Muscle layer of duodenum (tissue), 2 donors: ENCODE results near the gene CYP4F2.
"Not testable (repeated sequence)": the region's sequence is repeated elsewhere in the genome, so short reads cannot be mapped to it uniquely, and the experiment has no call there.

Experiments used
- H3K27ac ChIP-seq: one replicate; pipeline ENCODE4 v1.7.0; 2013; ENCODE audit warnings: mild to moderate bottlenecking, low read length
- H3K27me3 ChIP-seq: one replicate; pipeline ENCODE4 v1.7.0; 2013; ENCODE audit warnings: low read depth, mild to moderate bottlenecking, control low read depth, low read length
- H3K36me3 ChIP-seq, 2 donors: one replicate each; pipeline ENCODE4 v1.7.0; 2013; ENCODE audit warnings: low read length in 2 of 2, control low read depth in 1 of 2, mild to moderate bottlenecking in 1 of 2; ENCODE audit not compliant: insufficient read depth in 2 of 2, control insufficient read depth in 1 of 2
- H3K4me1 ChIP-seq, 2 donors: one replicate each; pipeline ENCODE4 v1.7.0; 2013; ENCODE audit warnings: low read length in 2 of 2, mild to moderate bottlenecking in 2 of 2, control low read depth in 1 of 2, moderate library complexity in 1 of 2; ENCODE audit not compliant: insufficient read depth in 2 of 2, control insufficient read depth in 1 of 2
- H3K4me3 ChIP-seq, 2 donors: one replicate each; pipeline ENCODE4 v1.7.0; 2013; ENCODE audit warnings: low read length in 2 of 2, low read depth in 1 of 2, mild to moderate bottlenecking in 1 of 2
- H3K9me3 ChIP-seq, 2 donors: one replicate each; pipeline ENCODE4 v1.7.0; 2013; ENCODE audit warnings: low read length in 2 of 2, control low read depth in 1 of 2, mild to moderate bottlenecking in 1 of 2; ENCODE audit not compliant: control insufficient read depth in 1 of 2
- donor health status: healthy.

Gene CYP4F2

GRCh38 chr19:15846923-15847322 lies 51.0 kb downstream of the CYP4F2 start:
- Histone ChIP-seq H3K36me3 (no peaks in the 10 kb centered on the region), H3K27ac (no peak overlapping the region), H3K9me3 (no peaks in the 10 kb centered on the region), H3K4me3 (no peak overlapping the region), H3K4me1 (no peaks in the 10 kb centered on the region), H3K27me3 (no peaks in the 10 kb centered on the region)

GRCh38 chr19:15843894-15844222 lies 54.0 kb downstream of the CYP4F2 start:
- H3K4me3 ChIP-seq, H3K36me3 ChIP-seq, H3K27ac ChIP-seq, H3K27me3 ChIP-seq, H3K9me3 ChIP-seq, H3K4me1 ChIP-seq: not testable (repeated sequence)

GRCh38 chr19:15843203-15843893 lies 54.5 kb downstream of the CYP4F2 start:
- Histone ChIP-seq H3K27me3 (no peaks in the 10 kb centered on the region), H3K27ac (no peak overlapping the region), H3K4me1 (no peaks in the 10 kb centered on the region), H3K9me3 (no peaks in the 10 kb centered on the region), H3K4me3 (no peak overlapping the region), H3K36me3 (no peaks in the 10 kb centered on the region)

GRCh38 chr19:15841875-15842569 lies 55.9 kb downstream of the CYP4F2 start:
- Histone ChIP-seq H3K36me3 (no peaks in the 10 kb centered on the region), H3K9me3 (no peaks in the 10 kb centered on the region), H3K27me3 (no peaks in the 10 kb centered on the region), H3K4me1 (no peaks in the 10 kb centered on the region), H3K27ac (no peak overlapping the region), H3K4me3 (no peak overlapping the region)

- H3K27ac ChIP-seq, result no peak overlapping the region
Measured at GRCh38 chr19:15840833-15841232, 57.0 kb downstream of the CYP4F2 start.

GRCh38 chr19:15839888-15840287 lies 58.0 kb downstream of the CYP4F2 start:
- H3K36me3 ChIP-seq, H3K9me3 ChIP-seq, H3K27me3 ChIP-seq, H3K27ac ChIP-seq, H3K4me3 ChIP-seq, H3K4me1 ChIP-seq: not testable (repeated sequence)

More at GRCh38 chr19:15840833-15841232, 57.0 kb downstream of the CYP4F2 start:
- Histone ChIP-seq H3K4me1 (peaks cover 2 to 4% of the 10 kb centered on the region in 2 donors), H3K9me3 (no peaks in the 10 kb centered on the region), H3K4me3 (no peak overlapping the region), H3K36me3 (no peaks in the 10 kb centered on the region), H3K27me3 (no peaks in the 10 kb centered on the region)

- H3K27ac ChIP-seq, result no peak overlapping the region
- peaks cover 4 to 6% of the 10 kb centered on the region in 2 donors for H3K4me1 ChIP-seq
- no peak overlapping the region for H3K4me3 ChIP-seq
- H3K9me3 ChIP-seq, result no peaks in the 10 kb centered on the region
- H3K36me3 ChIP-seq, result no peaks in the 10 kb centered on the region
- no peaks in the 10 kb centered on the region for H3K27me3 ChIP-seq
Measured at GRCh38 chr19:15838351-15838750, 59.5 kb downstream of the CYP4F2 start.

GRCh38 chr19:15837221-15837731 lies 60.6 kb downstream of the CYP4F2 start:
- H3K27ac ChIP-seq, result peak overlapping the region; percentile 96
- H3K4me3 ChIP-seq, result peak overlapping the region; percentile 77 to 81
- peaks cover 4 to 6% of the 10 kb centered on the region in 2 donors for H3K4me1 ChIP-seq
- no peaks in the 10 kb centered on the region for H3K27me3 ChIP-seq
- H3K36me3 ChIP-seq, result no peaks in the 10 kb centered on the region
- no peaks in the 10 kb centered on the region for H3K9me3 ChIP-seq

GRCh38 chr19:15836330-15837220 lies 61.3 kb downstream of the CYP4F2 start:
- no peaks in the 10 kb centered on the region for H3K36me3 ChIP-seq
- H3K9me3 ChIP-seq, result no peaks in the 10 kb centered on the region
- peaks cover 4 to 6% of the 10 kb centered on the region in 2 donors for H3K4me1 ChIP-seq
- peak overlapping the region; percentile 96 for H3K27ac ChIP-seq
- no peaks in the 10 kb centered on the region for H3K27me3 ChIP-seq
- H3K4me3 ChIP-seq, result peak overlapping the region; percentile 77 to 81

GRCh38 chr19:15835565-15836329 lies 62.1 kb downstream of the CYP4F2 start:
- H3K4me1 ChIP-seq, H3K9me3 ChIP-seq, H3K27me3 ChIP-seq, H3K36me3 ChIP-seq: not testable (repeated sequence)
- H3K4me3 ChIP-seq, result peak overlapping the region; percentile 77 to 81
- H3K27ac ChIP-seq, result peak overlapping the region; percentile 96

GRCh38 chr19:15834232-15834631 lies 63.6 kb downstream of the CYP4F2 start:
- H3K4me1 ChIP-seq, result not testable (repeated sequence)

More at GRCh38 chr19:15834232-15834631, 63.6 kb downstream of the CYP4F2 start:
- not testable (repeated sequence) for H3K9me3 ChIP-seq, H3K27ac ChIP-seq, H3K27me3 ChIP-seq, H3K4me3 ChIP-seq, H3K36me3 ChIP-seq
